HL-60/S4 treated with retinoic acid at 250 ng/mL for 4 days and 3 days (cell line): ENCODE measurements around the gene MBNL3.
"Not testable (repeated sequence)": the region's sequence is repeated elsewhere in the genome, so short reads cannot be mapped to it uniquely, and the experiment has no call there.

Experiments used
- in situ Hi-C: fragments of 300-500 bp; cut with MboI; formaldehyde crosslinking; loops from 2 replicates; pipeline ENCODE4 v1.7.0; 2022; ENCODE audit warnings: low sequenced_read_pairs

Gene MBNL3

DNA sequence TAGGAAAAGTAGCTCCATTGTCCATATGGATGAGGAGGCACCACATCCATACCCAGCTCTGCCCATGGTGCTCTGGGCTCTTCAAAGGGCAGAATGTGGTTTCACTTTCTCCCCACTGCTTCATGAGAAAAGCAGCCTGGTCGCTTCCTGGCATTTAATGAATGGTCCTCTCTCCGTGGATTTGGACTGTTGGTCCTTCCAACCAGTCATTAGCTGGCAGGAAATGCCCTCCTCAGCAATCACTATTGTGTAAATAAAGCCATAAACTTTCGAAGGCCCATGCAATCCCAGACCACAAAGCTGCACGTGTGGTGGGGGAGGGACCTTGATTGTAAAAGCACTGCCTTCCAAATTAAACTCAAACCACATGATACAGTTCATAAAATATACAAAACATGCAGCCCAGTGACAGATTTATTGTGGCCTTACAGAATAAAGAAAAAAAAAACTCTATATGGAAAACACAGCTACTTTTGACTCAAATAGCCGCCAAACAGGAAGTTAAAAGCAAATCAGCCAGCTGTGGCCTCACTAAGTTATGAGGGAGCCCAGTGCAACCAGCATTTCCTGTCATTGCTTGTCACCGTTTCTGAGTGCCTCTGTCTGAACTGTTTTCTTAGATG lies 8.1 kb downstream of the MBNL3 start:
- in situ Hi-C loops = no loop called here

DNA sequence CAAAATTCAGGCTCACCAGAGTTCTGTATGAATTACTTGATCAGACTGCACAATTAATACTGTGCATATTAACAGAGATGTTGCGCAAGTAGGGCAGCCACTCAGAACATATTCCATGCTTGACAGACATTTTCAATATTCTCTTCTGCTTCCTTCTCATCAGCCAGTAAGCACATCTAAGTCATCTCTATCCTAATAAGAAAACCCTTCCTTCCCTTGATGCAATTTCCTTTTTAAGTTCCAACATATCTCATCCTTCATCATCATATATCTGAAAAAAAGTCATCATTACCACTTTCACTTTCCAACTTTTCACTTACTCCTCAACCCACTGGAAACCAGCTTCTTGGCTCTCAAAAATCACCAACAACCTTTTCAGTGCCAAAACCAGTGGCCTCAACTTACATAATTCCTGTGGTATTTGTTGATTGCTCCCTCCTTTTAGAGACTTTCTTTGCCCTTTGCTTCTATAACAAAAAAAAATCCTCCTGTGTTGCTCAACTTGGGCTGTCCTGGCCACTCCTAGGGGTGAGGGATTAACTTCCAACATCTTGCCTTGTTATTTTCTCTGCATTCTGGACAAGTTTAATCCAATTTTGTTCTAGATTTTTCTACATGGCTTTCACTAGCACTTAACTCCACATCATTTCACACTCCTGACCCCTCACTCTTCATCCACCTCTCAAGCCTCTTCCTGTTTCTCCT lies 14.1 kb downstream of the MBNL3 start:
- in situ Hi-C loops = no loop called here

DNA sequence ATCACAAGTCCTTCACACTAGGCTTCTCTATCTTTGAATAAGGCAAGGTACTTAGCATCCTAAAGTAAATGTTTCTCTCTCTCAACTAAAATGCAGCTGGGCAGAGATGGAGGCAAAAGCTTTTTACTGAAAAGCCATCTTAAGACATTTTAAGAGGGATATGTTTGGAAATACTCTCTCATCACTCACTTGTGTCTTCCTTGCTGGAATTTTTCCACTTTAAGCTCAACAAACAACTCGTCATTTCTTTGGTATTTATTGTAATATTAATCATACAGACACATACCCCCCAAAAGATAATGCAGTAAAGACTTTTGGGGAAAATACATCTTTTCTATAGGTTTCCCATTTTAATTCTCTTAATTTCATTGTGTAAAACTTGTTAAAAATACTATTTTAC lies 16.4 kb downstream of the MBNL3 start:
- in situ Hi-C loops = no loop called here

DNA sequence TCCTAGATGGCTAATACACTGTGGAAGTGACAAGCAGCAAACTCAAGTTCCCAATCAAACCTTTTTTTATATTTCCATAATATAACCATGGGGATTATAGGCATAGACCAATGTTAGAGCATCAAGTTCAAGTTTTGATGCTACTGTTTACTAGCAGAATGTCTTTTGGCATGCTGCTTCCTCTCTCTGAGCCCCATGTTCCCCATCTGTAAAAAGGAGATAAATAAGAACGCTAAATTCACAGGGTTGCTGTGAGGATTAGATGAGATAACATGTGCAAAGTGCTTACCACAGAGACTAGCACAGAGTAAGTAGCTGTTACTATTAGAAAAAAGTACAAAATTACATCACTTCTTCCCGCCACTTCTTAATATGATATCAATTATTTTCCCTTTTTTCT lies 18.0 kb downstream of the MBNL3 start:
- in situ Hi-C loops = no loop called here

DNA sequence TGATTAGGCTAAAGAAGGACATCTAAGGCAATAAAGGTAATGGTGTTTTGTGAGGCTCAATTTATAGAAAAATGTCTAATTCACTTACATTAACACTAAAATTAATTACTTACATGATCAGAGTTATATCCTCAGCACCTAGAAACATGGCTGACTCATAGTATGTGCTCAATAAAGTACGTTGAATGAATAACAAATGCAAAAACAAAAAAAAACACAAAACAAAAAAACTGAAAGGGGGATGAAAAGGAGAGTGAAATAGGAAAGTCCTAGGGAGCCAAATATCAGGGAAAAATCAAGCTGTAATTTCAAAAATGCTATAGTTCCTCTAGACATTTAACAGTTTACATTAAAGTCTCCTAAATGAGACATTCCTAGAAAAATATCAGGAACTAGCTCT lies 18.7 kb downstream of the MBNL3 start:
- in situ Hi-C loops = no loop called here

DNA sequence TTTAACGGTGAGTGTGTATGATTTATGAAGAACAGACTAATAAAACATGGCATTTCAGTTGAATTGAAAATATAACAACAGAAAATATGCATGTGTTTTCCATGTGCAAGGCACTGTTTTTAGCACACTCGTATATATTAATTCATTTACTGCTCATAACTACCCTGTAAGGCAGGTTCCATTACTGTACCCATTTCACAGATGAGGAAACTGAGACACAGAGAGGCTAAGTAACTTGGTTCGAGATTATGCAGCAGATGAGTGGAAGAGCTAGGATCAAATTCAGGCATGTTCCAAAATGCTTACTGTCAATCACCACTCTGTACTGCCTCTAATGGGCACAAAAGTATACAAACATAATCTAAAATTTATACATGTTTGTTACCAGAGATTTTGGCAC lies 20.4 kb downstream of the MBNL3 start:
- in situ Hi-C loops = no loop called here

DNA sequence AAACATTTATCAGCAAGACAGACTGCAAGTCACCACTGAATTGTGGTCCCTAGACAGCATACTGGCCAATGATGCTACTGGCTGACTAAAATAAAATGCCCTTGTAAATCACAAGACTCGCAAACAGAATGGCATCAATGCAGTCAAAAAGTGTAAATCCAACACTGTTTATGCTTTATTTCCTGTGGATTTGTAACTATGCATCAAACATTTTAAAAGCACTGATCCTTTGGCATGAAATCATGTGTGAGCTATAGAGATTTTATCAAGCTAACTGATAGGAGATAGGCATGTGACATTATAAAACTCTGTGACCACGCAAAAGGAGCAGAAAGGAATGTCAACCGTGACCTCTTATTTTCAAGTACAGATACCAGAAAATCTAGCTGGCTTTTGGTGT lies 20.8 kb downstream of the MBNL3 start:
- in situ Hi-C loops = no loop called here

DNA sequence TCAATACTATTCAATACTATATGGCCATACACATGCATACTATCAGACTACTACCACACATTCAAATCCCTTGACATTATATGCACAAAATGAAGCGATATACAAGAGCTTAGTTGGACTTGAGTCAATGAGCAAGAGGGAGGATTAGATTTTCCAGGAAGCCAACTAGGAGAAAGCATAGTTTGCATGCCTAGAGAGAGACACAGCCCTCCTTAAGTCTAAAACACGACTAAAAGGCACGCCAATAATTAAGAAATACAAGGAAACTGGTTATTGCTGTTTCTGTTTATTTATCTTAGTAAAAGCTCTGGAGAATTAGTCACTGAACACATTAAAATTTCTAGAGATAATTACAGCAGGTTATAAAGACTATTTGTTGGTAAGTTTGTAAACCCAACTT lies 21.8 kb downstream of the MBNL3 start:
- in situ Hi-C loops = no loop called here

DNA sequence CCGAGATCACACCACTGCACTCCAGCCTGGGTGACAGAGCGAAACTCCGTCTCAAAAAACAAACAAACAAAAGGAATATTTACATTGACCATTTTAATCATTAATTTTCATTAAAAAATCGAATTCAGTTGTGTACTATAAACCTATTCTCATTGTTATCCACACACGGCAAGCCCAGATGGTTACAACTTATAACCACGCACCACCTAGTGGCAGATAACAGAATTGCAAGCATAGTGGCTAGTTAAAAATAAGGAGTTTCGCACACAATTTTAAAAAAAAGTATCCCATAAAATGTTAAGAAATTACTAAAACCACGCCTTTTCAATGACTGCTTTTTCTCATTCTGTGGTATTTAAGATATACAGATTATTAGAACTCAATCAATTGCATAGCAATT lies 25.4 kb downstream of the MBNL3 start:
- in situ Hi-C loops = no loop called here

DNA sequence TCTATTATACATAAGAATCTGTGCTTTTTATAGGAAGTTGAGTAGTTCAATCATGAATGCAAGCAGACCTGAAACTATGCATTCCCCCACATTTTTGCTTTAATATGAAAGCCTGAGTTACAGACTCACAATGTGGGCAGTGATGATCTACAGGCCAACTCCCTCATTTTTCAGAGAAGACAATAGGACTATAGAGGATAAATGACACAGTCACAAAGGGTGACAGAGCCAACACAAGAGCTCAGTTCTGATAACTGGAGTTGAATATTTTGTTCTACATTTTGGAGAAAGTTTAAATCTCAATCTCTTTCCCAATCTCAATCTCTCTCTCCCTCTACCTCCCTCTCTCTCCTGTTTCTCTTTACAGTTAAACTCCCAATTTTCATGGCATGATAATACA lies 27.0 kb downstream of the MBNL3 start:
- in situ Hi-C loops = no loop called here

DNA sequence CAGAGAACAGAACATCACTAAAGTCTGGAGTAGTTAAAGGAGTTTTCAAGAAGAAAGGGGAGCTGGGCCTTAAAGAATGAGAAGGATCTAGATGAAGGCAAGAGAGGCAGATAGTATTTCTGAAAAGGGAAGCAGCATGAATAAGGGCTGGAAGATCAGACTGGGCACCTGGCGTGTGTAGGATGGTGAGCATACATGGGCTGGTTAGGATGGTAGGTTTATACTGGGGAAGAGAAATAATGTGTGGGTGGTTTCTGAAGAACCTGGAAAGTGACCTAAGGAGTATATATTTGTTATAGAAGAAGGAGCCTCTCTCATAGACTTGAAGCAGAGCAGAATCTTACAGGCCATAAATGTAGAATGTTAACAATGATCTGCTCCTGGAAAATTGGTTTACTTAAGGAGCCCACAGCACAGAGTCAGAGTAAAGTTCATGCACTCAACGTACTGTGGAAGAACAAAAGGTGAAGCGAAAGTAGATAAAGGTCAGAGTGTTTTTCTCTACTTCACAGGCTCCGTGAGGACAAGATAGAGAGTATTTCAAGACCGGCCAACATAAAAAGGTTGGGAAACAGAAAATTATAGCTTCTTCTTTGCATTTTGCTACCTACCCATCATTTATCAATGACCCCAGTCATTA lies 35.8 kb downstream of the MBNL3 start:
- in situ Hi-C loops = no loop called here

DNA sequence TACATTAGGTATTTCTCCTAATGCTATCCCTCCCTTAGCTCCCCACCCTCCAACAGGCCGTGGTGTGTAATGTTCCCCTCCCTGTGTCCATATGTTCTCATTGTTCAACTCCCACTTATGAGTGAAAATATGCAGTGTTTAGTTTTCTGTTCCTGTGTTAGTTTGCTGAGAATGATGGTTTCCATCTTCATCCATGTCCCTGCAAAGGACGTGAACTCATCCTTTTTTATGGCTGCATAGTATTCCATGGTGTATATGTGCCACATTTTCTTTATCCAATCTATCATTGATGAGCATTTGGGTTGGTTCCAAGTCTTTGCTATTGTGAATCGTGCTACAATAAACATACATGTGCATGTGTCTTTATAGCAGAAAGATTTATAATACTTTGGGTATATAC lies 42.9 kb downstream of the MBNL3 start:
- in situ Hi-C loops = not testable (repeated sequence)

DNA sequence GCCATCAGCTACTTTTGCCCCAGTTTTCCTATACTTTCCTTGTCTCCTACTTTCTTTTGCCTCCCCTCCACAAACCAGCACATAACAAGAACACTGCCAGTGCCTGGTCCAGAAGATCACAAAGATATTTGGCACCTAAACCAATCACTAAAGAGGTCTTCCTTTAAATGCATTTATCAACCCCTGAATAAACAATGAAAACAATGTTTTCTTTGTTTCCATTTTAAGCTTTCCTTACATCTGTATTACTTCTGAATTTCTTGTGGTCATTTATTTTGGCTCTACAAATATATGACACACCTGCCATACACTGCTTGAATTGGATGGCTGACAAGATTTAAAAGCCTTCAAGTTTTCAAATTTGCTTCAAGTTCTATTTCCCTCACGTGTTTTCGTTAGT lies 43.9 kb downstream of the MBNL3 start:
- in situ Hi-C loops = no loop called here

DNA sequence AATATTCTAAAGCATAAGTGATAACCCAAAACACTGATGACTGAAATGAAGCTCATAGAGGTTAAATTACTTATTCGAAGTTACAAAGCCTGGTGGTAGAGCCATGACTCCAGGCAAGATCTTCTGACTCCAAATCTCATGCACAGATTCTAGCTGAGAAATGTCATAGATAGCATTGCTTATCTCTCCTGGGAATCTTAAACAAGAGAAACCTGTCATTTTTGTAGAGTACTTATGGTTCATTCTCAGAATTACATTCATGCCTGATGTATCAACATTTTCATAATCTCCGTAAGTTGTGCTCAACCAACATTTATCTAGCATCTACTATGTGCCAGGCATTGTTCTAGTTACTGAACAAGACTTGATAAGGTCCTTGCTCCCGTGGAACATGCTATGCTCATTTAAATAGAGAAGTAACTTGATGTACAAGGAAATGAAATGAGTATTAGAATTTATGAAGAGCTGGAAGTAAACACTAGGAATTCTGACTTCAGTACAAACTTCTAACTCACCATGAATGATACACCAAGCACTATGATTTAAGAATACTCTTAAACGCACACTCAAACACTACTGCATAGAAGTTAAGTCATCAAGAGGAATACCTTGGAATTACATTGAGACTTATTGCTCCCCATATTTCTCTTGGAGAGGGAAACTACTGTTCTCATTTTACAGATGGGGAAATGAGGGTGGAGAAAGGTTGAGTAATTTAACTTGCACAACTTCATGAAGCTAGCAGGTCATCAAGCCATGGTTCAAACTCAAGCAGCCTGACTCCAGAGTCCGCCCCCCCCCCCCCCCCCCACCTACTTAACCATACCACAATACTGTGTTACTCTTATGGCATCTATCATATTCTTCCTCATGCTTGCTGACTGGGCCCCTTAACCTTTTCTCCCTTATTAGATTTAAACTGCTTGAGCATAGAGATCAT lies 45.4 kb downstream of the MBNL3 start:
- in situ Hi-C loops = no loop called here

DNA sequence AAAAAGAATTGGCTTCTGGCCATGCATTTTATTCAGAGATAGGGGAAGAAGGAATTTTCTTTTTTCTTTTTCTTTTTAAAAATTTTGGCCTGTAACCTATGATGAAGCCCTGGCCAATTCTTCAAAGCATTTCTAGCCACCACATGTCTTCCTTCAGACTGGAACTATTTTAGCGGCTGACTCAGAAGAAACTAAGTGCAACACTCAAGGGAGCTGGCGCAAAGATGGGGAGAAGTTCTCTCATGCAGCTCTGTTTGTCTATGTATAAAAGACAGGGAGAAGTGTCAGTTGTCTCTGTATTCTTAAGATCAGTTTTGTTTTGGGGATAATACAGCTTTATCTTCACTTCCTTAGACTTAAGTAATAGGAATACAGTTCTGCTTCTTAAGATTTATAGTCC lies 46.1 kb downstream of the MBNL3 start:
- in situ Hi-C loops = no loop called here

DNA sequence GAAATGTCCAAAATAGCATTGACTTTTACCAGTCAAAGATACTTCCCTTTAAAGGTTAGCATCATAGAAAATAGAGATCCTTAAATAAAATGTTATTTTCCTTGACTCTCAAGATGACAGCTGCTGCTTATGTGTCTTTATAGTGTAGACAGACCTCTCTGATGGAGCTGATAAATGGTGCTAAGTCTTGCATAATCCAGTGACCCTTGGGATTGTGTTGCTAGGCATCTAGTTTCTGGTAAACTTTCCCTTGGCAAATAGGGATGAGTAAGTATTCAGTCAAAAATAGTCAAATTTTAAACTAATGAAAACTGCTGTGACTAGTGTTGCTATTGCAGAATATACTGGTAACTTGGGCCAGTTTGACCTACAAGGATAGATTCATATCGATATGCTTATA lies 53.6 kb downstream of the MBNL3 start:
- in situ Hi-C loops = no loop called here

DNA sequence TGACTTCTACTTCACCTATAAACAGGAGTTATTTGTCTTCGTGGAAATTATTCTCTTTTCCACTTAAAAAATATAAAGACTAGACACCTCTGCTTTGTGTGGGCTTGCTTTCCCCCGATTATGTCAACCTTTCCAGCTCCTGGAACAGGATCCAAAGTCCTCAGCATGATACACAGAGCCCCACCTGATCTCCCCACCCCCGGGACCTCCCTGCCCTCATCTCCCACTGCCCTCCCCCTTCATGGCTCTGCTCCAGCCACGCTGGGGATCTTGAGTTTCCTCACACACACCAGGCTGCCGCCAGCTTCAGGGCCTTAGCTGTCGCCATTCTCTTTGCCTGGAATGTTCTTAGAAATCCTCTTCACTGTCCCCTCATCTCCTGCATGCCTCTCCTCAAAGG lies 55.3 kb downstream of the MBNL3 start:
- in situ Hi-C loops = no loop called here

DNA sequence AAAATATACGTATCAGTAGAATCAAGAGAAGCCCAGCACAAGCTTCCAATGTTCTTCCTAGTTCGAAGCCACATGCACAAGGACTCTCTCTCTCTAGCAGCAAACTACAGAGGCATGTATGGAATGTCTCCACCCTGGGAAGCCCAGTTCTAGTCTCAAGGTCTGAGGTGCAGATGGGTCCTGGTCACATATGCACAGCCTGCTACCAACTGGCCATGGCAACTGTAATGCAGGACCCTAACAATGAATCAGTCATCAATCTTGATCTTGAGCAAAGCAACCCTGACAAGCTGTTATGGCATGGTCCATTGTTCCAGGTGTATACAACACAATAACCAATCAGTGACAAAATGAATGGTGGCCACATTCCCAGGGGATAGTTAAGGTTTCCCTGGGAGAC lies 55.8 kb downstream of the MBNL3 start:
- in situ Hi-C loops = no loop called here

DNA sequence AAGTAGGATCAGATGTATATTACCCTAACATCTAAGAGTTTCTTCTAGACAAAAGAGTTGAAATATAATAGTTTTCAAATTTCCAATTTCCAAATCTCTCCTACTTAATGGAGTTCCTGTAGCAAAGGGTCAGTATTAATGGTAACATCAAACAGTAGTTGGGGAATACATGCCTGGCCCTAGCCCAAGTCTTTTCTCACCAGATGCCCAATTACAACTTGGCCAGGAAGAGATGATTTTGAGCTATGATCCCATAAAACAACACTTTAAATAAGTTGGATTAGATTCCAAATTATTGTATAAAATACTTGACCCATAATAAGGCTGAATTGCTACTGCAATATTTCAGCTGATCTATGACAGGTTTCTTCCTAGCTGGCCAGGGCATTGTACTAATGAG lies 59.9 kb downstream of the MBNL3 start:
- in situ Hi-C loops = no loop called here

DNA sequence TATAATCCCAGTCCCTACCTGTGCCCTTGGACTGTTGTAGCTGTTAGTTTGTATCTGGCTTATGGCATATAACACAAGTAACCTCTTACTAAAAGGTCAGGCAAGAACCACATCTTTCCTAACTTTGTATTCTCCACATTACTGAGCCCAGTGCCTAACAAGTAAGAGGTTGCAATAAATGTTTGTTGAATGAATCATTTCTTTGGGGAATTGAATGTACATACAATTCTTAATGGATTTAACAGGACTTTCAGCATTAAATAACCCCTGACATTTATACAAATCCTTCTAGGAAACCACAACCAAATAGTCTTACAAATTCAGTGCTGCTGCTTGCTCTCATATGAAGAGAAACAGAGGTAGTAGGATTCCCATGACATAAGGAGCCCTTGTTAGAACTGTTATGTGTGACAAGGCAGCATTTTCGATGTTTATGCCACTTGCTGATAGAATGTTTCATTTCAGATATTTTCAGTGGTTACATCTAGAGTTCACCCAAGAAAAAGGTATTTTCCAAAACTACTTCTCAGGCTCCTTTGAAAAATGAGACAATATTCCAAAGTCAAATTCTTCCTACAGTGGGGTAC lies 62.0 kb downstream of the MBNL3 start:
- in situ Hi-C loops = no loop called here

DNA sequence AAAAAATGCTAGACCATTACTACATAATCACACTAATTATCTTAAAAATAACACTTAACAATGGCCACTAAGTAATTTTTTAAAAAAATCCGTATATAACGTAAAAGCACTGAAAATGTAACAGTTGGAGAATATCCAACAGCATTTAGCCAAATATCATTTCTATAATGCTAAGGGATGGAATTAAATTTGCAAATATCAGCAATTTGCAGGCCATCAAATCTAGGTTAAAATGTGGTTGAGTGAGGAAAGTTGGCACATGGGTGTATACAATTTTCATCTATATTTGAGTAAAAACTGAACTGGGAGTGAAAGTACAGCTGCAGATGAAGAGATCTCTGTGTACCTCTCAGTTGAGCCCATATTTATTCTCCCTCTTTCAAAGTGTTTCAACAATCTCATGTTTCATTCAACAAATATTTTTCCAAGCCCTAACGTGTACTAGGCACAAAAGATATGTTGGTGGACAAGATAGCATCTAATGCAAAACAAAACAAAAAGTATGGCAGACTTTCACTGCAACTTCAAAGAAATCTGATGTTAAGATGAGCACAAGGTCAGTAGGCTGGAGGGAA lies 63.0 kb downstream of the MBNL3 start:
- in situ Hi-C loops = no loop called here
